HCT116 (cell line): ENCODE data around the gene FHIT.

ENCODE experiments used
- CEBPB ChIP-seq: IDR thresholded peaks from 2 replicates; pipeline ENCODE4 v1.6.1; 2012; ENCODE audit warnings: low read depth
- CTCF ChIP-seq, 3 experiments: fragments of 200-600 bp in 1 of 3; sonication (generic) in 1 of 3; IDR thresholded peaks in 2 of 3; conservative IDR thresholded peaks in 1 of 3; 2 replicates each; pipeline ENCODE4 v1.5.1; 2012 to 2017; ENCODE audit warnings: low read depth in 2 of 3, low read length in 2 of 3, antibody characterized with exemption in 1 of 3, borderline replicate concordance in 1 of 3, control low read depth in 1 of 3, mild to moderate bottlenecking in 1 of 3, mixed read lengths in 1 of 3, mixed run types in 1 of 3, moderate library complexity in 1 of 3; ENCODE audit not compliant: insufficient read depth in 1 of 3
- EZH2 ChIP-seq: fragments of 200-600 bp; sonication (generic); IDR thresholded peaks from 2 replicates; pipeline ENCODE4 v1.6.1; 2017; ENCODE audit warnings: antibody characterized with exemption, mixed run types
- MAX ChIP-seq: IDR thresholded peaks from 2 replicates; pipeline ENCODE4 v1.6.1; 2012
- POLR2A ChIP-seq: IDR thresholded peaks from 2 replicates; pipeline ENCODE4 v1.7.0; 2011; ENCODE audit warnings: borderline replicate concordance; ENCODE audit not compliant: insufficient read depth, insufficient read length; ENCODE audit errors: extremely low read depth
- POLR2AphosphoS5 ChIP-seq: IDR thresholded peaks from 2 replicates; pipeline ENCODE4 v1.6.1; 2011; ENCODE audit warnings: mild to moderate bottlenecking, low read depth, low read length, moderate library complexity
- SP1 ChIP-seq: IDR thresholded peaks from 2 replicates; pipeline ENCODE4 v1.6.1; 2012; ENCODE audit warnings: low read depth
- YY1 ChIP-seq: IDR thresholded peaks from 2 replicates; pipeline ENCODE4 v1.6.1; 2011; ENCODE audit warnings: low read length, low read depth, moderate library complexity, mild to moderate bottlenecking; ENCODE audit not compliant: insufficient replicate concordance; ENCODE audit errors: extremely low read depth
- ZNF274 ChIP-seq: fragments of 200-500 bp; sonication (Bioruptor generic); IDR thresholded peaks from 2 replicates; pipeline ENCODE4 v1.6.1; 2014; ENCODE audit warnings: mild to moderate bottlenecking, low read depth, low read length, inconsistent platforms
- TF ChIP-seq, protein P1 (sequence below): IDR thresholded peaks from 2 replicates; pipeline ENCODE4 v1.6.1; 2012; ENCODE audit warnings: low read depth
- TF ChIP-seq, protein P2 (sequence below): IDR thresholded peaks from 2 replicates; pipeline ENCODE4 v1.6.1; 2012

DNA sequence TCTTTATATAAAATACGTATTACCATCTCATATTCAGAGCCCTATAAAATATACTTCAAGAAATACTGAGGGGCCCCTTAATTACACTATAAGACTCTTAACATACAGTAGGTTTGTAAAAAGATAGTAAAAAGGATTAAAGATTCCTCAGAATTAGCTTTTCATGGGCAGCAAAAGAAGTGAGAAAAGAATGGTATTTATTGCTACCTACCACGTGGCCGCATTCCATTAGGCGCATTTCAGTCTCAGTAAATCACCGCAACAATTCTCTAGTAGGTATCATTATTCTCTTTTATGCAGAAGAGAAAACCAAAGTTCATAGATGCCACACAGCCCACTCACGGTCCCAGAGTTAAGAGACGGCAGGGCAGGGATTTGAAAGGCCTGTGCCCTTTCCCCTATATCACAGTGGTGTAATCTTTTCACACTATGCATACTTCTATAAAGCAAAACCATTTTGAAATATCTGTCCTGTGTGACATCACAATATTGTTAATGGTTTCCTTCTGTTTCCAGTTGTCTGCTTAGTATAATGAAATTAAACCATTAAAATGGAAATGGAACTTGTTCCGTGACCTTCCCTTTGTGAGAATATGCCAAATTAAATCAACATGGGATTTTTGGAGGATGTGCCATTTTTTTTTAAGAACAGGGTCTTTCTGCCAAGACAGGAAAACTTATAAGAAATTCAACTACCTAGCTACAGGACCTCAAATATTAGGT is 1072.2 kb downstream of the FHIT start:
- TF ChIP-seq POLR2AphosphoS5 = no peak
- TF ChIP-seq POLR2A = no peak
- no peak for TF ChIP-seq CTCF (IDR thresholded peaks at IDR 0.05 in 2 of 3, conservative IDR thresholded peaks at IDR 0.05 in 1 of 3; ENCODE audit: borderline replicate concordance in 1 of 3, insufficient read depth in 1 of 3, low read depth in 2 of 3, low read length in 2 of 3)
- no peak for TF ChIP-seq SP1
- TF ChIP-seq MAX = no peak
- TF ChIP-seq, protein P1, sequence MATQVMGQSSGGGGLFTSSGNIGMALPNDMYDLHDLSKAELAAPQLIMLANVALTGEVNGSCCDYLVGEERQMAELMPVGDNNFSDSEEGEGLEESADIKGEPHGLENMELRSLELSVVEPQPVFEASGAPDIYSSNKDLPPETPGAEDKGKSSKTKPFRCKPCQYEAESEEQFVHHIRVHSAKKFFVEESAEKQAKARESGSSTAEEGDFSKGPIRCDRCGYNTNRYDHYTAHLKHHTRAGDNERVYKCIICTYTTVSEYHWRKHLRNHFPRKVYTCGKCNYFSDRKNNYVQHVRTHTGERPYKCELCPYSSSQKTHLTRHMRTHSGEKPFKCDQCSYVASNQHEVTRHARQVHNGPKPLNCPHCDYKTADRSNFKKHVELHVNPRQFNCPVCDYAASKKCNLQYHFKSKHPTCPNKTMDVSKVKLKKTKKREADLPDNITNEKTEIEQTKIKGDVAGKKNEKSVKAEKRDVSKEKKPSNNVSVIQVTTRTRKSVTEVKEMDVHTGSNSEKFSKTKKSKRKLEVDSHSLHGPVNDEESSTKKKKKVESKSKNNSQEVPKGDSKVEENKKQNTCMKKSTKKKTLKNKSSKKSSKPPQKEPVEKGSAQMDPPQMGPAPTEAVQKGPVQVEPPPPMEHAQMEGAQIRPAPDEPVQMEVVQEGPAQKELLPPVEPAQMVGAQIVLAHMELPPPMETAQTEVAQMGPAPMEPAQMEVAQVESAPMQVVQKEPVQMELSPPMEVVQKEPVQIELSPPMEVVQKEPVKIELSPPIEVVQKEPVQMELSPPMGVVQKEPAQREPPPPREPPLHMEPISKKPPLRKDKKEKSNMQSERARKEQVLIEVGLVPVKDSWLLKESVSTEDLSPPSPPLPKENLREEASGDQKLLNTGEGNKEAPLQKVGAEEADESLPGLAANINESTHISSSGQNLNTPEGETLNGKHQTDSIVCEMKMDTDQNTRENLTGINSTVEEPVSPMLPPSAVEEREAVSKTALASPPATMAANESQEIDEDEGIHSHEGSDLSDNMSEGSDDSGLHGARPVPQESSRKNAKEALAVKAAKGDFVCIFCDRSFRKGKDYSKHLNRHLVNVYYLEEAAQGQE = no peak
- no peak for TF ChIP-seq YY1
- TF ChIP-seq CEBPB = no peak
- TF ChIP-seq ZNF274 = no peak
- no peak for TF ChIP-seq EZH2
- TF ChIP-seq, protein P2, sequence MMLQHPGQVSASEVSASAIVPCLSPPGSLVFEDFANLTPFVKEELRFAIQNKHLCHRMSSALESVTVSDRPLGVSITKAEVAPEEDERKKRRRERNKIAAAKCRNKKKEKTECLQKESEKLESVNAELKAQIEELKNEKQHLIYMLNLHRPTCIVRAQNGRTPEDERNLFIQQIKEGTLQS = no peak
